ENCODE data around the gene PCBP3.
"Not testable (repeated sequence)": the region's sequence is repeated elsewhere in the genome, so short reads cannot be mapped to it uniquely, and the experiment has no call there.

PCBP3 gene

GRCh38 chr21:45975020-45975666 lies 331.6 kb downstream of the PCBP3 start:
- Histone ChIP-seq H3K4me1 (ENCODE audit: control insufficient read depth in 1 of 2, insufficient read depth in 1 of 2, low read depth in 1 of 2, low read length in 1 of 2) (peaks cover 7 to 21% of the 10 kb centered on the region in 2 experiments), H3K27ac (no peak overlapping the region), H3K27me3 (peaks cover 100% of the 10 kb centered on the region), H3K9me3 (no peaks in the 10 kb centered on the region), H3K36me3 (no peaks in the 10 kb centered on the region), H3K4me3 (ENCODE audit: low read depth in 1 of 2, low read length in 1 of 2) (no peak overlapping the region)
- TF ChIP-seq CTCF (IDR thresholded peaks at IDR 0.05) = no peak

GRCh38 chr21:45975667-45976409 lies 332.3 kb downstream of the PCBP3 start:
- peaks cover 100% of the 10 kb centered on the region for H3K27me3 ChIP-seq
- not testable (repeated sequence) for H3K4me3 ChIP-seq (ENCODE audit: low read depth in 1 of 2, low read length in 1 of 2); H3K9me3 ChIP-seq; H3K27ac ChIP-seq; H3K36me3 ChIP-seq
- H3K4me1 ChIP-seq (ENCODE audit: control insufficient read depth in 1 of 2, insufficient read depth in 1 of 2, low read depth in 1 of 2, low read length in 1 of 2) = peaks cover 7 to 21% of the 10 kb centered on the region in 2 experiments

DNA sequence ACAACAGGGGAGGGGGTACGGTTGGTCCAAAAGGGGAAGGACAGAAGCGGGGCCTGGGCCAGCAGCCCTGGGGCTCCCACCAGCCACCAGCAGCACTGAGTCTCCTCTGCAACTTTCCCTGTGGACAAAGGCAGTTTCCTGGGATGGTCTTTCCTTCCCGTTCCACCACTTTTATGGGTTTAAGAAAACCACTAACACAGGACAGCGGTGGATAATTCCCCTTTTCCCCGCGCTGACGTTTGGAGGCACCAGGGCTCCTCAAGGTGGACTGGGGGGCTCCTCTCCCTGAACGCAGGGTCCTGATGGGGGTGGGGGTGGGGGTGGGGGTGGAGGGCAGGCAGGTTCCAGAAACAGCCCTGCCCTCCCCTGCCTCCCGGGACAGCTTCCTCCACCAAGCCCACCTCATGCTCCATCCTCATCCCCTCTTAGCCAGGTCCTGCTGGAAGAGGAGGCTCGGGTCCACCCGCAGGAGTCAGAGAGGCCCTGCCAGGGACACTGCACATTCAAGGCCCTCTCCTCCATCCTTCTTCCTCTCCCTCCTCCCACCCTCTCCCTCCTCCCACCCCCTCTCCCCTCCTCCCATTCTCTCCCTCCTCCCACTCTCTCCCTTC lies 333.3 kb downstream of the PCBP3 start:
- TF ChIP-seq CTCF (IDR thresholded peaks at IDR 0.05) = no peak
- peaks cover 7 to 23% of the 10 kb centered on the region in 2 experiments for H3K4me1 ChIP-seq (ENCODE audit: control insufficient read depth in 1 of 2, insufficient read depth in 1 of 2, low read depth in 1 of 2, low read length in 1 of 2)
- peaks cover 100% of the 10 kb centered on the region for H3K27me3 ChIP-seq

DNA sequence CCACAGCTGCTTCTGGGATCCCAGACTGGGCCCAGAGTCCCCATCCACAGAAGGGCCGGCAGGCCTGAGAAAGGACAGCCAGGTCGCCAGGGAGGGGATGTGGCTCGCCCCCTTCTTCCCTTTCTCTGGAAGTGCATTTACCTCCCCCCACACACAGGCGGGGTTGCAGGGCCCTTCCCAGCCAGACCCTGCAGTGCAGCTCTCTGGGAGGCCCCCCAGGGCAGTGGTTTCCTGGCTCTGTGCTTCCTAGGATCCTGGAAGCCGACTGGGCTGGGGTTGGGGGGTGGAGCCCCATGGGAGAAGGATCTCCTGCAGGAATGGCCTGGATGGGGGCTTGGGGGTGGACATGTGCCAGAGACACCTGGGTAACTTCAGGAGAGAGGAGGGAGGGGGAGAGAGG lies 333.9 kb downstream of the PCBP3 start:
- Histone ChIP-seq H3K4me1 (ENCODE audit: control insufficient read depth in 1 of 2, insufficient read depth in 1 of 2, low read depth in 1 of 2, low read length in 1 of 2) (peaks cover 7 to 26% of the 10 kb centered on the region in 2 experiments), H3K9me3 (no peaks in the 10 kb centered on the region), H3K27ac (no peak overlapping the region), H3K4me3 (ENCODE audit: low read depth in 1 of 2, low read length in 1 of 2) (no peak overlapping the region), H3K27me3 (peaks cover 100% of the 10 kb centered on the region), H3K36me3 (no peaks in the 10 kb centered on the region)
- TF ChIP-seq CTCF (IDR thresholded peaks at IDR 0.05) = no peak

More for the DNA sequence above, 333.3 kb downstream of the PCBP3 start:
- H3K27ac ChIP-seq = no peak overlapping the region
- H3K9me3 ChIP-seq = no peaks in the 10 kb centered on the region
- no peaks in the 10 kb centered on the region for H3K36me3 ChIP-seq
- H3K4me3 ChIP-seq (ENCODE audit: low read depth in 1 of 2, low read length in 1 of 2) = no peak overlapping the region

DNA sequence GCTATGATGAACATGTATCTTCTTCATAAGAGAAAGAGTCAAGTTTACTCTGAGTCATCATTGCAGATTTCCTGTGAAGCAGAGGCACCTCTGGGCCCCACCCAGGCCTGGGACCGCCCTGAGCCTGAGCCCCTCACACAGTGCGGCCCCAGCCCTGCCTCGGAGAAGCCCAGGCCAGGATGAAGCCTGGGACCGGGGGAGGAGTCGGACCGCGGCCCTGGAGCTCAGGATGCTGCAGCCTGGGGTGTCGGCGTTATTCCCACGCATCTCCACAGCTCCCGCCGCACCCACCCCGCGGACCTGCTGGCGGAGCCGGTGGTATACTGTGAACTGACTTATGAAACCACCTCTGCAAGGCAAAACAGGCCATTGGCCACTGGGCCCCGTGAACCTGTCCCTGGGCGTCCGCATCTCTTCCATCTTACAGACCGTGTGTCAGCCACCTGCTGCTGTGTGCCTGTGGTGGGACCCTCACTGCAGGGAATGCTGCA lies 335.7 kb downstream of the PCBP3 start:
- H3K27ac ChIP-seq = no peak overlapping the region
- no peak for TF ChIP-seq CTCF (IDR thresholded peaks at IDR 0.05)
- H3K9me3 ChIP-seq = no peaks in the 10 kb centered on the region
- peaks cover 100% of the 10 kb centered on the region for H3K27me3 ChIP-seq
- no peak overlapping the region for H3K4me3 ChIP-seq (ENCODE audit: low read depth in 1 of 2, low read length in 1 of 2)
- H3K4me1 ChIP-seq (ENCODE audit: control insufficient read depth in 1 of 2, insufficient read depth in 1 of 2, low read depth in 1 of 2, low read length in 1 of 2) = peaks cover 2 to 11% of the 10 kb centered on the region in 2 experiments
- H3K36me3 ChIP-seq = no peaks in the 10 kb centered on the region
